Measurements from ENCODE around the gene KIFBP.
"Not testable (repeated sequence)": the region's sequence is repeated elsewhere in the genome, so short reads cannot be mapped to it uniquely, and the experiment has no call there.

Gene KIFBP

DNA sequence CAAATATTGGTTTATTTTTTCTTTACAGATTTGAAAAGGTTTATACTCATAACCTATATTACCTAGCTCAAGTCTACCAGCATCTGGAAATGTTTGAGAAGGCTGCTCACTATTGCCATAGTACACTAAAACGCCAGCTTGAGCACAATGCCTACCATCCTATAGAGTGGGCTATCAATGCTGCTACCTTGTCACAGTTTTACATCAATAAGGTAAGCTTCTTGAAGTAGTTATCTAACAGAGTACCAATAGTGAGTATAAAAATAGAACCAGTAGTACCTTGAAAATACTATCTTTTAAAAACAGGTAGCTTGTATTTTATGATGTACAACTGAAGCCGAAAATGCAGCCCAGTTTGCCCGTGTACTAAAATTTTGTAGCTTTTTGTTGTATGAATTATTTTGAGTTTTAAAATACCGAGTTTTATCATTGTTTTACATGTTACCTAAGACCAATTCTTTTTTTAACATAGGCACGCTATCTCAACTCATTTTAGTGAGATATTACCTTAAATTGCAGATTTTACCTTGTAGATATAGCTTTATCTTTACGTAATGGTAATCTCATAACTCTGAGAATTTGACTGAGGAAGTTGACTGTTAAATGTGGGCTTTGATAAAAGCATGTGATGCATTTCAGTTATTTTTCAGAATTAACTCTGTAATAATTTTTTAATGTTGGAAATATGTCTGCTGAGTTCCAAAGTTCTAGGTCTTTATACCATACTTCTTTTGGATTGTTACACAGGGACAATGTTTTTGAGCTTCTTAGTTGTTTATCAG lies 17.3 kb downstream of the KIFBP start:
- no peak for DNase-seq

DNA sequence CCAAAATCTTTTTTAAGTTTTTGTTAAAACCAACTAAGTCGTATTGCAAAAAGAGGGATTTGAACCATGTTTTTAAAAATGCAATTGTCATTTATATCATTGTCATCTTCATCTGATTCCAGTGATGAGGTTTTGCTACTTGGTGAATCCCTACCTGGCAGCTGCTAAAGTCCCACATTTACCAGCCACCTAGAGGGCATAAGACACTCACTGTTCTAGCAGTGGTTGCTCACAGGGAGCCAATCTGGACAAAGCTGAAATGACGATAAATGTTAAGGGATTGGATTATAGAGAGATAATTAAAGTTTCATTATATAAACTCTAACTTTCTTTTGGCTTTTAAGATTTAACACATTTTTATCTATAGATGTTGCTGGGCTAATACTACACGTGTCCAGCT lies 18.7 kb downstream of the KIFBP start:
- no peak for DNase-seq

DNA sequence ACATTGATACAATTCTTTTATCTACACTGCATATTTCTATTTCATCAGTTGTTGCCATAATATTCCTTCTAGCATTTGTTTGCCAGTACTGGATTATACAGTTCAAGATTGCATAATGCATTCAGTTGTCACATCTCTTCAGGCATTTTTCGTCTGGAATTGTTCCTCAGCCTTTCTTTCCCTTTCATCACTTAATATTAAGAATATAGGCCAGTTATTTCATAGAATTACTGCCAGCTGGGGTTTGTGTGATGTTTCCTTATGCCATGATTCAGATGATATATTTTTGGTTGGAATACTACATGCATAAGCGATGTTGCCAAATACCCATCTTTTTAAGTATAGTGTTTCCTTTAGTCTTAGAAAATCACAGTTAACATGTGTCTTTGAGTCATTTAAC lies 20.8 kb downstream of the KIFBP start:
- DNase-seq, result no peak

DNA sequence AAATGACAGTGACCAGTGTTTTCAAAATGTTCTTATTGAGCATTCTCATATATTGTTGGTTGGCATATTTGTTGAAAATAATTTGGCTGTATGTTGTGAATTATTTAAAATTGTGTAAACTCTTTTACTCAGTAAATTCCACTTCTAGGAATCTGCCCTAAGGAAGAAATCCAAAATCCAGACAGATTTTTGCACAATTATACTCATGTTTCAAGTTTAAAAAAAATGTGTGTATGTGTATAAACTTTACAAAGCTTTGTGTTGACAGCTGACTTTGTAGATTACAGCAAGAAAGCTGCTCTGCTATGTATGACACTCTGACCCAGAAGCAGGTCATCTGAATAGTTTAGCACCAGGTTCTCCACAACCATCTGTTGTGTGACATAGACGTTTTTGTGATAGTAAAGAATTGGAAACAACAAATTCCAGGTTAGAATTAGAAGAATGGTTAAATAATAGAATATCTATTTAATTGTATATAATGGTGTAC lies 21.6 kb downstream of the KIFBP start:
- no peak for DNase-seq

DNA sequence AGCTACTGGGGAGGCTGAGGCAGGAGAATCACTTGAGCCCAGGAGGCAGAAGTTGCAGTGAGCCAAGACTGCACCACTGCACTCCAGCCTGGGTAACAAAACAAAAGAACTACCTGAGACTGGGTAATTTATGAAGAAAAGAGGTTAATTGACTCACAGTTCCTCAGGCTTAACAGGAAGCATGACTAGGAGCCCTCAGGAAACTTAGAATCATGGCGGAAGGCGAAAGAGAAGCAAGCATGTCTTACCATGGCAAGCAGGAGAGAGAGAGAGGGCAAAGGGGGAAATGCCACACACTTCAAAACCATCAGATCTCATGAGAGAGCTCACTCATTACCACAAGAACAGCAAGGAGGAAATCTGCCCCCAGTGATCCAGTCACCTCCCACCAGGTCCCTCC lies 24.2 kb downstream of the KIFBP start:
- DNase-seq, result not testable (repeated sequence)

DNA sequence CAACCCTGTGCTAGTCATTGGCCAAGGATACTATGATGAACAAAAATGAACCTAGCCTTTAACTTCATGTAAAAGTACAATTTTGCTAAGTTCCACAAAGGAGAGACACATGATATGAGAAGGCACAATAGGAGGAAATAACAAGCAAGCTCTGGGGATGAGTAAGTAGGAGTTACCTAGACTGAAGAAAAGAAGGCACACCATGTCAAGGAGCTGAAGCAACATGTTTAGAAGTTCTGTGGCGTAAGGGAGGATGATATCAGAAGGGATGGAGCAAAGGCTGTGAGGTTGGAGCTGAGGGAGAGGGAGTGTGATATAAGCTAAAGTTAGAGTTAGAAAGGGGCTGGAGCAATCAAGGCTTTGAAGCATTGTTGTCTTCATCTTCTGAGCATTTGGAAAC lies 25.6 kb downstream of the KIFBP start:
- DNase-seq, result no peak

DNA sequence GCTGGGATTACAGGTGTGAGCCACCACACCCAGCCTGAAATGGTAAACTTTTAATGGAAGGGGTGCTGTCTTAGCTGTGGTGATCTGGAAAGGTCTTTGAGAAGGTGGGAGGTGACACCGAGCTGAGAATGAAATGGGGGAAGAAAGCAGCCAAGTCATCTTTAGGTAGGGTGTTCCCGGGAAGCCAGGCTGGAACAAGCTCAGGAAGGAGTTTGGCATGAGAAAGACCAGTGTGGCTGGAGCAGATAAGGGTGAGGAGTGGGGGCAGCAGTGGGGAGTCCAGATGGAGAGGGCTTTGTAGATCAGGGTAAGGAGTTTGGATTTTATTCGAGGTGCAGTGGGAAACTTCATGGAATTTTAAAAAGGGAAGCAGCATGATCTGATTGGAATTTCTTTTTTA lies 30.0 kb downstream of the KIFBP start:
- DNase-seq, result no peak

DNA sequence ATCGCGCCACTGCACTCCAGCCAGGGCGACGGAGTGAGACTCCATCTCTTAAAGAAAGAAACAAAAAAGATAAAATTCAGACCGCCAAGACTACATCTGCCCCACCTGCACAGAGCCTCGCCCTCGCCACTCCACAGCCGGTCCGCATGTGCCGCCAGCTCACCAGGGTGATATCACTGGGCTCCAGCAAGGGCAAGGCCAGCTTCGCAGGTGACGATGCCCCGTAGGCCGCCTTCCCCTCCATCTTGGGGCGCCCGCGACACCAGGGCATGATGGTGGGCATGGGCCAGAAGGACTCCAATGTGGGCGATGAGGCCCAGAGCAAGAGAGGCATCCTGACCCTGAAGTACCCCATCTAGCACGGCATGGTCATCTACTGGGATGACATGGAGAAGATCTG lies 34.0 kb downstream of the KIFBP start:
- no peak for DNase-seq

DNA sequence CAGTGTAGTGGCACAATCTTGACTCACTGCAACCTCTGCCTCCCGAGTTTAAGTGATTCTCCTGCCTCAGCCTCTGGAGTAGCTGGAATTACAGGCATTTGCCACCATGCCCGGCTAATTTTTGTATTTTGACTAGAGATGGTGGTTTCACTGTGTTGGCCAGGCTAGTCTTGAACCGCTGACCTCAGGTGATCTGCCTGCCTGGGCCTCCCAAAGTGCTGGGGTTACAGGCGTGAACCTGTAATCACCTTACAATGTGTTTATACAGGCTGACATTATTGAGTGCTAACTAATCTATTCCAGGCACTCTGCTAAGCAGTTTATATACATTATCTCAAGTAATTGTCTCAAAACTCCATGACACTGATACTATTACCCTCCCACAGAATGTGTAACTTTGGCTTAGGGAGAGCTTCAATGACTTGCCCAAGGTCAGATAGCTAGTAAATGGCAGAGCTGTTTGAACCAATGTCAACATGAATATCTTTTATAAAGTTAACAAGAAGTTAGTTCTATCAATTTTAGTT lies 36.8 kb downstream of the KIFBP start:
- DNase-seq, result no peak

DNA sequence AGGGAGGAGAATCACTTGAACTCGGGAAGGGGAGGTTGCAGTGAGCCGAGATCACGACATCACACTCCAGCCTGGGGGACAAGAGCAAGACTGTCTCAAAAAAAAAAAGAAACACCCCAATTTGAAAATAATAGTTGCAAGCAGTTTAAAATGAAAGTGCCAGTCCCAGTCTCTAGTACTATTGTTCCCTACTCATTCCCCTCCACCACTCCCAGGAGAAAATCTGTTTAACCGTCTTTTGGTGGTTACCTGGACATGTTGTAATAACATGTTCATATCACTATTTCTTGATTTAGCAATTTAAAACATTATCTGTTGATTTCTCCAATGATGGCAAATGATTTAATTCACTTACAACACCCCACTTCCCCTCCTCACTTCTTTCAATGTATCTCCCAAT lies 44.7 kb downstream of the KIFBP start:
- DNase-seq, result no peak

DNA sequence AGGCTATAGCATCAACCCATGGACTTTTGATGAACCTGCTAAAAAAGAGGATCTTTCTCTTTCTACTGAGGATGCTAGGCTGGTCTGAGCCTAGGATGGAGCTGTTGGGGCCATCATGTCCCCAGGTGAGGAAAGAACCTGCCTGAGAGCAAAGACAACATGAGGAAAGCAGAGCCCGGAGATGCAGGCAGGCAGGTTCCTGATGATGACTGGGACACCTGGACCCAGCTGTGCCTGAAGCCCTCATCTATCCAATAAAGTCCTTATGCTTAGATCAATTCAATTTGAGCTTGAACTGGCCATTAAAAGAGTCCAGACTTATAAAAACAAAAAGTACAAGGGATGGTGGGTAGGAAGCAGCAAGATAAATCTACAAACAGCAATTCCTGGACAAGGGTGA lies 48.9 kb downstream of the KIFBP start:
- no peak for DNase-seq

DNA sequence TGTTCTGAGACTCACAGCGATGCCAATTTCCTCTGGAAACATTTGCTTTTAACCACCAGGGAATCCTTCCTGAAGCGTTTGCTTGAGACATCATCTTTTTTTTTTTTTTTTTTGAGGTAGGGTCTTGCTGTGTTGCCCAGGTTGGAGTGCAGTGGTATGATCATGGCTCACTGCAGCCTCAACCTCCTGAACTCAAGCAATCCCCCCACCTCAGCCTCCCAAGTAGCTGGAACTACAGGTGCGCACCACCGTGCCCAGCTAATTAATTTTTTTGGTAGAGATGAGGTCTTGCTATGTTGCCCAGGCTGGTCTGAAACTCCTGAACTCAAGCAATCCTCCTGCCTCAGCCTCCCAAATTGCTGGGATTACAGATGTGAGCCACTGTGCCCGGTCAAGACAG lies 52.3 kb downstream of the KIFBP start:
- not testable (repeated sequence) for DNase-seq

DNA sequence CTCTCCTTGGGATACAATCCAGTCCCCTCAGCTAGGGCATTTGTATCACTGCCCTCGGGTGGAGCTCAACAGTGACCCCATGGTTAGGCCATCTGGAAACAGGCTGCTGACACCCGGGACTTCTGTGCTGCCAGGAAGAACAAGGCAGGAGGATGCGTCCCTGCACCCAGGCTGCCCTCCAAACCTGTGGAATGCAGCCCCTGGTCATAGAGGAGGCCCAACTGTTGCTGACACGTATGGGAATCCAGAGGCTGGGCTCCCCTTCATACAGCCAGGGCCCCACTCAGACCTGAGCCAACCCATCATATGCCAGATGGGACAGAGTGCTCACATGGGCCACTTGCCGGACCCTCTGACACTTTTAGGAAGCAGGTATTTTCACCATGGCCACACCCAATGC lies 53.8 kb downstream of the KIFBP start:
- no peak for DNase-seq

DNA sequence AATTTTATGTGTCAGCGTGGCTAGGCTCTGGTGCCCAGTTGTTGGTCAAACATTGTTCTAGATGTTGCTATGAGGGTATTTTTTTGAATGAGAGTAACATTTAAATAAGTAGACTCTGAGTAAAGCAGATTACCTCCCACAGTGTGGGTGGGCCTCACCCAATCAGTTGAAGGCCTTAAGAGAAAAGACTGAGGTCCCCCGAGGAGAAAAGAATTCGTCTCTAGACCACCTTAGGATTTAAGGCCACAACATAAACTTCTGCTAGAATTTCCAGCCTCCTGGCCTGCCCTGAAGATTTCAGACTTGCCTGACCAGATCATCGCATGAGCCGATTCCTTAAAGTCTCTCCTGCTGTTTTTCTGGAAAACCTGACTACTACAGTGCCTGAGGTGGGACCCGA lies 54.2 kb downstream of the KIFBP start:
- DNase-seq, result no peak

DNA sequence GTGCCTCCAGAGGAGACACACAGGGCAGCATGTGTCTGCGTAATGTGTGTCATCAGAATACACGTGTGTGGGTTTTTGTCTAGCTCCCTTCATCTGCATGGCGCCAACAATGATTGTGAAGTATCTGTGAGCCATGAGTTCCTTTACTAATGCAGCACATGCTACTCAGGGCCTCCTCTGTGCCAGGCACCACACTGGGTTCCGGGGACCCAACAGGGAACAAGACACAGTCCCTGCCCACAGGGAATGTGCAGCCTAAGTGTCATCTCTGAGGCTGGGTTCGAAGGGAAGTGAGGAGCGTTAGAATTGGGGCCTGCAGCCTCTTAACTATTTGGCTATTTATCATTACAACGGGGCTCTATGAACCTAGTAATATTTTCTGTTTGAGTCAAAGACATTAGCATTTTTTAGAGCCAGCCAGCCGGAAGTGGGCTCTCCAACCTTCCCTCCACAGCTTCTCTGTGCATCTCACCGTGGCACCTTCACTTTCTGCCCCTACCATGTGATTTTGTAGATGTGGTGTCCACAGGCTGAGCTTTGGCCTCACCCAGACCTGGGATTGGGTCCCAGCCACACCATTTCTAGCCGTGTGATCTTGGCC lies 55.4 kb downstream of the KIFBP start:
- no peak for DNase-seq

DNA sequence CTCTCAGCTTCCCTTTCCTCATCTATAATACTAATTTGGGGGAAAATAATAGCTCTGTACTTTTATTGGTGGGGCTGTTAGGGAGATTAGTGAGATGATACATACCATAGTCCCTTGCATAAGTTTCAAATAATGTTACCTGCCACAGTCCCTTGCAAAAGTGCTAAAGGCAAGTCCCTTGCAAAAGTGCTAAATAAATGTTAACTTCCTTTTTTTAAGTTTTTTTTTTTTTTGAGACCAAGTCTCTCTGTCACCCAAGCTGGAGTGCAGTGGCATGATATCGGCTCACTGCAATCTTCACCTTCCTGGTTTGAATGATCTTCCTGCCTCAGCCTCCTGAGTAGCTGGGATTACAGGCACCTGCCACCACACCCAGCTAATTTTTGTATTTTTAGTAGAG lies 55.9 kb downstream of the KIFBP start:
- DNase-seq, result no peak

DNA sequence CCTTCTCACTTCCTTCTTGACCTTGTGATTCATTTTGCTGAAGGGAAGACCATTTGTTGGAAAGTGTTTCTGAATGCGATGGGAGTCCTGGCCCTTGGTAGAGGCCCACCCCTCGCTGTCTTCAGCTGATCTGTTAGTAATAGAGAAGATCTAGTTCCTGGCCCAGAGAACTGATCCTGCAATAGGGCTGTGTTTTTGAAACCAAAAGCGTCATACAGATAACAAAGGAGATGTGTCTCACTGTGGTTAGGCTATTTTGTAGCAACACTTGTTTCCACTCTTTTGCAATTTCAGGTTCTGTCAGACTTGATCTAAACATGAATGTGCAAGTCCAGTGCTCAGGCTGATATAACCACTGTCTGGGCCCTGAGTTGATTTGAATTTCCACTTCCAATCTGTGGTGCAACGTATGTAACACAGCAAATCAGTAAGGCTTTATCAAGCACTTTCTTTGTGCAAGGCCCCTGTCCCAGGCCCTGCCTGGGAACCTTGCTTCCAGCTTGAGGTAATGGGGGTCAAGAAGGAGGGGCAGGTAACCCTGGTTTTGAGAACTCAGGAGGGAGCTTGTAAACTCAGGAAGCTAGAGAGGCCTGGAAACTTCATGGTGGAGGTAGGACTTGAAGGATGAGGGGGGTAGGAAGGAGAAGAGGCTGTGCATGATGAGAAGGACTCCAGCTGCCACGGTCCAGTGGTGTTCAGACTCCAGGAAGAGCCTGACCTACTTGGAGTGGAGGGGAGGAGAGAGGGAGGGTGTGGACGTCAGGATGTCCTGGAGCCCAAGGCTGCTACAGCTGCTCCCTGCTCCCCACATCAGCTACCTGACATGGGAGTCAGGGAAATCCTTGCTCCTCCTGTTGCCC lies 57.1 kb downstream of the KIFBP start:
- DNase-seq, result no peak

DNA sequence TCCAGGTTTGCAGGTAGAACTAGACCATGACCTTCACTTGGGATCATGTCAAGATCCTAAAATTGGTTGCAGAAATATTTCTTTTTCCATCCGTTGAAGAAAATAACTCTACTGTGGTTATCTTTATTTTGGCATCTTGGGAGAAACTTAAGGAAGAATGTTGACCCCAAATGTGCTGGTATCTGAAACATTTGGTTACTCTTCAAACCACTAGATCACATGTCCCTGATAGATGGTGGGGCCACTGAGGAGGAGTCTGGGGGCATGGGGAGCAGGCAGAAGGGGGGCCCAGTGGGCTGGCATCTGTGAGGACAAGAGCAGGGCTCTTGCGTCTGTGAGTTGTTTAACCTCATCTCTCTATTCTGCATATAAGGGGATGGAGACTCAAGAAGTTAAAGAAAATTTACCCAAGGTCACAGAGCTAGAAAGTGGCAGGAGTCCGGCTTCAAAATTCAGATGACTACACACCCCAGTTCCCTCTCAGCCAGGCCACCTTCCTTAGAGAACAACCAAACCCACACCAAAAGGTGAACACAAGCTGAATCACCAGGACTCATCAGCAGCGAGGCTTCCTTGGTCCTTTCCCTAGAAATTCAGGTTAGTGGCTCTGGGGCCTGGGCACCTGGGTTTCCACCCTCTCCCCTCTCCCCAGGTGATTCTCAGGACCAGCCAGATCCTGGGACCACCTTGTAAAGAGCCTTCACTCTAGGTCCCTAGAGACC lies 58.7 kb downstream of the KIFBP start:
- no peak for DNase-seq

DNA sequence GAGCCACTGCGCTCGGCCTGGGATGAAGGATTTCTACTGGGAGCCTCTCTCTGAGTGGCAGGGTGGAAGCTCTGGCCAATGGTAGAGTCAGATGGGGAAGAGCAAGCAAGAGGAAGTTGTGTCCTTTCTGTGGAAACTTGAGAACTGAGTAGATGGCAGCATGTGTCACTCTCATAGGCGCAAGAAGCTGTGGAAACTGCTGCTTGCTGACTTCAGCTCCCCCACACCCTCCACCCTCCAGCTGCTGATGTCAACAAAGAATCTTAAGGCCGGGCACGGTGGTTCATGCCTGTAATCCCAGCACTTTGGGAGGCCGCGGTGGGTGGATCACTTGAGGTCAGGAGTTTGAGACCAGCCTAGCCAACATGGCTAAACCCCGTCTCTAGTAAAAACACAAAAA lies 59.5 kb downstream of the KIFBP start:
- no peak for DNase-seq

DNA sequence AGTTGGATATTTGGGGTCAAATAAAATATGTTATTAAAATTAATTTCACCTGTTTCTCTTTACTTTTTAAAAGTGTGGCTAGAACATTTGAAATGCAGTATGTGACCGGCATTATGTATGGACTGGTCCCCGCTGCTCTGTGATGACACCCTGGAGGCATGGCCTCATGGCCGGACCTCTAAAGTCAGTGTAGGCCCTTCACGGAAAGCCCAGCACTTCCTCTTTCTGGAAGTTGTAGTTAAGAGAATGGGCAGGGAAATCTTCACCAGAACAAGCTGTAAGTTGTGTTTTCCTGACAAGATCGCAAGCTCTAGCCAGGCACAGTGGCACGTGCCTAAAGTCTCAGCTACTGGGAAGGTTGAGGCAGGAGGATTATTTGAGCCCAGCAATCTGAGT lies 61.0 kb downstream of the KIFBP start:
- no peak for DNase-seq

DNA sequence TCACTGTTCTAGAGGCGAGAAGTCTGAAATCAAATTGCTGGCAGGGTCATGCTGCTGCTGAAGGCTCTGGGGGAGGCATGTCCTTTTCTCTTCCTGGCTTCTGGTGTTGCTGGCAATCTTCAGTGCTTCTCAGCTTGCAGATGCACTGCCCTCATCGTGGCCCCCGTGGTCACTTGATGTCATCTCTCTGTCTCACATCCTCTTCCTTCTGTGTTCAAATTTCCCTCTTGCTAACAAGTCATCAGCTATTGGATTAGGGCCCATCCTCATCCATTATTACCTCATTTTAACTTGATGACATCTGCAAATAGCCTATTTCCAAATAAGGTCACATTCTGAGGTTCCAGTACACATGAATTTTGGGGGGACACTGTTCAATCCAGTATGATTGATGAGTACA lies 62.7 kb downstream of the KIFBP start:
- DNase-seq, result no peak

DNA sequence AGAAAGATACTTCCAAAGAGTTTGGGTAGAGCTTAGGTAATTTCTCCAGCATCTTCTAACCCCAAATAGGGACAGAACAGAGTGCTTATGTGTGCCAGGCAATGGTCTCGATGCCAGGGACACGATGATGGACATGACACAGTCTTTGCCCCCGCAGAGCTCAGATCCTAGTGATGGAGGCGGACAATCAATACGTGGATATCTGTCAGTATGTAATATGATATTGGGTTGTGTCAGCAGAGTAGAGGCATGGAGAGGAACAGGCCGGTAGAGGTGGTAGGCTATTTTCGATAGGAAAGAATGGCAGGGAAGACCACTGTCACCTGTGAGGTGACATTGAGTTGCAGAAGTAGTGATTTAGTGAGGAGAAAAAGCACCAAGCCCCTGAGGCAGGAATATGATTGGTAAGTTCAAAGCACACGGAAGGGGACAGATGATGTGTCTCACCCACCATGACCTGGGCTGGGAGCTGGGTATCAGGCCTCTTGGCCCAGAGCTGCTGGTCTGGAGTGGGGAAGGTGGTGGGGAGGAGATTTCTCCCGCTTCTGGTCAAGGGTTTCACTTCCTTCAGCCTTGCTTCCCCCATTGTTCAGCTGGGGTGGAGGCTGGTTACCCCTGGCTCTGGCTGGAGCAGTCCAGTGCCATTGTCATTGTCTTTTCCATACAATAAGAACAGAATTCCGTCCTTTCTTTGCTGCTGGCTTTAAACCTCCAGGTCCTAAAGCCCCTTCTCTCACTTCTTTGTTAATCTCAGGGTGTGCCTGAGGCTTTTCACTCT lies 63.3 kb downstream of the KIFBP start:
- no peak for DNase-seq
